GM18520 (cell line): Measurements from ENCODE around the gene UMAD1.

Experiments used
- ATAC-seq: cut with Tn5 transposase; IDR thresholded peaks from one replicate; pipeline ENCODE4 v1.9.1; 2021; ENCODE audit not compliant: unreplicated experiment

Gene UMAD1

DNA sequence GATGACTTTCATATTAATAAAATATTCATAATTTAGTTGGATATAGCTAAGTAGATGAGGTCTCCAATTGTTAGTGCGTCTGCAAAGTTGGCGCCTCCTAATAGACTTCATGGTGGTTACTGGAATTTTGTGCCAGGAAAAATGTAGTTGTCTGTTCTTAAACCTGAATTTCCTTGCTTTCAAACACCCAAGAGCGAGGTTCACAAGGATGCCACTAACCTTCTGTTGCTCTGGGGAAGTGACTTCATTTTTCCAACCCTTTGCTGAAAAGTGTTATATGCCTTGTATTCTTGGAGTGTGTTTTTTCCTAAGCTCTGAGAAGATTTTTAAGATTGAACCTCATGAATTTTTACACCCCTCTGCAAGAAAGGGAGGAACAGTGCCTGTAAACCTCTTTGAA, 229.1 kb downstream of the UMAD1 start:
- no peak for ATAC-seq

DNA sequence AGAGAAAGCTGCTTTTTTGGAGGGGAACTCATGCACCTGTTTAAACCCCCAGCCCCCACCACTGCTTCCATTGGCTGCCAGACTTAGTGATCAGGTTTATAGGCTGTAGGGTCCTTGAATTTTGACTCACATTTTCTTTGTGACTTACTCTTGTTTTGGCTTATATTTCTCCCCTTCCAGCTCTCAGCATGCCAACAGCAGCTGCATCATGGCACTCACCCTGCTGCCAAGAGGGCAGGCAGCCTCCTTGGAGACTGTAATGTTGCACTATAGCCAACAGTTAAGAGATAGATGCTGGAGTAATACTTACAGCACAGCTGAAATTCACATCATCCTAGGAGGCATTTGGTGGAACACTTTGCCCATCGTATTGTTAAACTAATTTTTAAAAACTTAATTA, 230.0 kb downstream of the UMAD1 start:
- no peak for ATAC-seq

DNA sequence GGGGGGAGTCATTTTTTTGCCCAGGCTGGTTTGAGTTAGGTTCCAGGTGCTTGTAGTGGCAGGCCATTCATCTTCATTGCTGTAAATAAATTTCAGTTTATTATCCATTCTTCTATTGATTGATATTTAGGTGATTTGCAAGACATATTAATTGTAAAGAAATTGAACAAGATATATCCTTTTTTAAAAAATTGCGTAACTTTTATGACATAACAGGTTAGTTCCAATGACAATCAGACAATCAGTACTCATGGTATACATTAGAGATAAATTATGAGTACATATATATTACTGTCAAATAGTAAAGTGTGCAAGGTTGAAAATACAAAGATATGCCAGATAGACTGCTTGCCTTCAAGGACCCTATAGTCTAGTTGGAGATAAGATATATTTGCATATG, 235.9 kb downstream of the UMAD1 start:
- no peak for ATAC-seq

DNA sequence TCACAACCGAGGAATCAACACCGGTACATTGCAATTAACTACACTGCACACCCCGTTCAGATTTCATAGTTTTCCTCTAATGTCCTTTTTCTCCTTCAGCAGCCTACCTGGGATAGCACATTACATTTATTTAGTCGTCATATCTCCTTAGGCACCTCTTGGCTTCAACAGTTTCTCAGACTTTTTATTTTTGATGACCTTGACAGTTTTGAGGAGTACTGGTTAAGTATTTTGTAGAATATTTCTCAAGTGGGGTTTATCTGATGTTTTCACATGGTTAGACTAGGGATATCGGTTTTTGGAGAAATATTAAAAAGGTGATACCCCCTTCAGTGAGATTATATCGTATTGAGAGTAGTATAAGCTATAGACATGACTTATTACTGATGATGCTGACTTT, 241.0 kb downstream of the UMAD1 start:
- no peak for ATAC-seq

GRCh38 chr7:7882888-7883287, 242.3 kb downstream of the UMAD1 start:
- no peak for ATAC-seq

GRCh38 chr7:7883394-7883793, 242.8 kb downstream of the UMAD1 start:
- no peak for ATAC-seq

DNA sequence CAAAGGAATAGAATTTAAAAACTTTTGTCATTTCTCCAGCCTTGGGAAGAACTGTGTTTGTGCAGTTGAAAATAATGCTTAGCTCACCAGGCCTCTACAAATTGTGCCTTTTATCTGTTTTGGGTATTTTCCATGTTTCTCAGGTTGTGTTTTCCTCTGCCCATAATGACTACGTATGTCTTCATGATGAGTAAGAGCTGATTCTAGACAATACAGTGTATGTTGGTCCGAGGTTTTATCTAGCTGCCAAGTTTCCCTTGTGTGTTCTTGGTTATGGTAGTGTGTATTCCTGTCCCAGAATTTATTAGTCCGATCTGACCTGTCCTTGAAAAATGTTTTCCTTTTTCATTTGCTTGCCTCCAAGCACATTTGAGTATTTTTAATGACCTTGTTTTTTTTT, 244.3 kb downstream of the UMAD1 start:
- ATAC-seq: no peak

DNA sequence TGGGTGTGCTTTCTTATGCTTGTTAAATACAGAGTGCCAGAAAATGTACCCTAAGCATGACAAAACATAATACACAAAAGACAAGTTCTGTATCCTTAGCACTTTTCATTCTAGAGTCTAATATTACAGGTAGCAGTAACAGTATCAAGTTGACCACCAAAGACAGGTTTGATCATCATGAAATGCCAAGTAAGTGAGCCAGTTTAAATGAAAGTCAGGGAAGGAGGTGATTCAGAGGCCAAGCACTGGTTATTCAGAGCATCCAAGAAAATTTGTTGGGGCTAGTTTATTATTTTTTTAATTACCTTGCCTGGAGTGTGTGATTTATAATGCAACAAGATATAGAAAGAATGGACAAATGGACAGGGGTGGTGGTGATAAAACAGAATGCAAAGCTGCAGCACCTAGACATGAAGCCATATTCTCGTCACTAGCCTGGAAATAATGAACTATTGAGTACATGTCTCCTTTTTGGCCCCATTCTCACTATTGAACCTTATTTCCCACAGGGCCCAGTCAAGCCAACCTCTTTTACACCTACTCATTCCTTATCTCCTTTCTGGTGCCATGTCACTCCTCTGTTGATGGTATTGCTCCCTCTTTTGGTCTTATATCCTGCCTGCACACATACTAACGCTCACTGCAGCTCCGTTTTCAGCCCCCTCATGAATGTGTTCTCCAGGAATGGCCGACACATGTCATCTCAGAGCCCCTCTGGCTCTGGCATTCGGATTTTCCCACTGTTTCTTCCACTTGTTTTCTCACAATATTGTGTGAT, 249.4 kb downstream of the UMAD1 start:
- ATAC-seq: no peak

GRCh38 chr7:7895004-7895650, 254.6 kb downstream of the UMAD1 start:
- ATAC-seq: no peak

- ATAC-seq: no peak
These were observed 255.2 kb downstream of the UMAD1 start for GRCh38 chr7:7895754-7896153.

DNA sequence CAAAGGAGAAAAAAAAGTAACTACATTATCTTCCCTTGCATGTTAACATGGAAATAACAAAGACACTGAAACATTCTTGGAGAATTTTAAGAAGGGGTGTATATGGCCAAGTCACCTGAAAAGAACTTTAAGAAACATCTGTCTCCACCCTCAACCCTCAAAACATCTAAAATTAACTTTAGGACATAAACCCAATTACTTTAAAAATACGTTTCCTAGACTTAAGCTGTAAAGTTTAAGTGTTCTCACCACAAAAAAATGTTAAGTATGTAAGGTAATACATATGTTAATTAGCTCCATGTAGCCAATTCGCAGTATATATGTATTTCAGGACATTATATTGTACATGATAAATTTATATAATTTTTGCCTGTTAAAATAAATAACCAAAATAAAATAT, 257.0 kb downstream of the UMAD1 start:
- no peak for ATAC-seq

- ATAC-seq: no peak
These were observed 257.5 kb downstream of the UMAD1 start for GRCh38 chr7:7897949-7898515.

DNA sequence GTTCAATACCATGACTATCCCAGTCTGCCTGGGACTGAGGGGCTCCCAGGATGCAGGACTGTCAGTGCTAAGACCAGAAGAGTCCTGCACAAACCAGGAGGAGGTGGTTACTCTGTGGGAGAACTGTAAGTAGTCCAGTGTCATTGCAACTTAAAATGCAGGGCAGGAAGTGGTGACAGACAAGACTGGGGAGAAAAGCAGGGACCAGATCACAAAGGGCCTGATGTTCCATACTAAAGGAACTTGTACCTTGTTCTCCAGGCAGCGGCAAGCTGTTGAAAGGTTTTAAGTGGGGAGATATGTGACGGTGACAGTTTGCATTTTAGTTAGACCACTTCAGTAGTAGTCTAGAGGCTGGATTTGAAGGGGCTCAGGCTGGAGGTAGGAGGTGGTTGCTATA, 262.3 kb downstream of the UMAD1 start:
- no peak for ATAC-seq

DNA sequence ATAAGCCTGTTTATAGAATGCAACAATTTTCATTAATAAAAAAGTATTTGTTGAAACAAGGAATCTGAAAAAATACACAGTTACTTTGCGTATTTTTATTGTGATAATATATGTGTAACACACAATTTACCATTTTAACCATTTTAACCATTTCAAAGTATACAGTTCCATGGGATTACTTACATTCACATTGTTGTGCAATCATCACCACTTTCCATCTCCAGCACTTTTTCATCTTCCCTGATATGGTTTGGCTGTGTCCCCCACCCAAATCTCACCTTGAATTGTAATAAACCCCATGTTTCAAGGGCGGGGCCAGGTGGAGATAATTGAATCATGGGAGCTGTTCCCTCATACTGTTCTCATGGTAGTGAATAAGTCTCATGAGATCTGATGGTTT, 266.8 kb downstream of the UMAD1 start:
- ATAC-seq: no peak

DNA sequence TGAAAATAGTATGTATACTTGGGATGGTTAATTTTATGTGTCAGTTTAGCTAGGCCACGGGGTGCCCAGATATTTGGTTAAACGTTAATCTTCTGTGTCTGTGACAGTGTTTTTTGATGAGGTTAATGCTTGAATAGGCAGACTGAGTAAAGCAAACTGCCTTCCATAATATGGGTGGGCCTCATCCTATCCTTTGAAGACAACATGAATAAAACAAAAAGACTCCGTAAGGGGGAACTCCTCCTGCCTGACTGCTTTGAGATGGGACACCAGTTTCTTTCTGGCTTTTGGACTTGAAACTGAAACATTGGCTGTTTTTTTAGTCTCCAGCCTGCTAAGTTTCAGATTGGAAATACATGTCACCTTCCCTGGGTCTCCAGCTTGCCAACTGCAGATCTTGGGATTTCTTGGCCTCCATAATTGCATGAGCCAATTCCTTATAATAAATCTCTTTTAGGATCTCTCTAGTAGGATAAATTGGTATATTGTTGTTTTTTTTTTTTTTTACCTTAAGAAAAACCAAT, 268.1 kb downstream of the UMAD1 start:
- no peak for ATAC-seq

DNA sequence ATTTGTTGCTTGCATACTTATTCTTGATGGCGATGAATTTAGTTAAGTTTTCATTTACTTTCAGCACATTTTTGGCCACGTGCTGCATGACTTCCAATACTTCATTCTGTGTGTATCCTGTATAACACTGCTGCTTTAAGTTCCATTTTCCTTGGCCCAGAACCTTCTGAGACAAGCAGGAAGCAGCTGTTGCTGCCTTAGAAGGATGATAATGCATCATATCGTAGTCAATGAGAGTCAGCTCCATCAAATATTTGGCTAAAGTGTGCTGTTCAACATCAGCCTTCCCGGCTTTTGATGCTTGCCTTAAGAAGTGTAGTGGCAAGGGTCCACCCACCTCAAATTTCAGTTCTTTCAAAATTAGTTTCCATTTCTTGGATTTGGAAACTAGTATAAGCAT, 268.8 kb downstream of the UMAD1 start:
- no peak for ATAC-seq

DNA sequence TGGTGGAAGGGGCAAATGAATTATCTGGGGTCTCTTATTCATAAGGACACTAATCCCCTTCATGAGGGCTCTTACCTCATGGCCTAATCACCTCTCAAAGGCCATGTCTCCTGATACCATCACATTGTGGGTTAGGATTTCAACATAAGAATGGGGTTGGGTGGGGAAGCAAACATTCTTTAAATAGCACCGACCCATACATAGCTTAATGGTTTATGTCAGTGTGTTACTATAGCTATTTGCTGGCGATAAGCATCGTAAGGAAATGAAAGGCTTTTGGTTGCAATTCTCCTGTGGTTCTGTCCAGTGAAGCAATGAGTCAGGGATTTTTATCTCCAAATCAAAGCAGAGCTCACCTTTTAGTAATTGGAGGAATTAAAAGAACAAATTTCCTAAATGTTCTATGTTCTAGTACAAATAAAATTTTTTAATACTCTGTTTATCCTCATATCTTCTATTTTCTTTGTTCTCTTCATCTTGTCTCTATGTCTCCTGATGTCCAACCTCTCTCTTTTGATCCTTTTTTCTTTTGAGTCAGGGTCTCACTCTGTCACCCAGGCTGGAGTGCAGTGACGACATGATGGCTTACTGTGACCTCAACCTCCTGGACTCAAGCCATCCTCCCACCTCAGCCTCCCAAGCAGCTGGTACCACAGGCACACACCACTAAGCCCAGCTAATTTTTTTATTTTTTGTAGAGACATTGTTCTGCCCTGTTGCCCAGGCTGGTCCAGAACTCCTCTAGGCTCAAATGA, 271.0 kb downstream of the UMAD1 start:
- ATAC-seq: no peak

- ATAC-seq: no peak
These were observed 272.4 kb downstream of the UMAD1 start for GRCh38 chr7:7912937-7913336.

DNA sequence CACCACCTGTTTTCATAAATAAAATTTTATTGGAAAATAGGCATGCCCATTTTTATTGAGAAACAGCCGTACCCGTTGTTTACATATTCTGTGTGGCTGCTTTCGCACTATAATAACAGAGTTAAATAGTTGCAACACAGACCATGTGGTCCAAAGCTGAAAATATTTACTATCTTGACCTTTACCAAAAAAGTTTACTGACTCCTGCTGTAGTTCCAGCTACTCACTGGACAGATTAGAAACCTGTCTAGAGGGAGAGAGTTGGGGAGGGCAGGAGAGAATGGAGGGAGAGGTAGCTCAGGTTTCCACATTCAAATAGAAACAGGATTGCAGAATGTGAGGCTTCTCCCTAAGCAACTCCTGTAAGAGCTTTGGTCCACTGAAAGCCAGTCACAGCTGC, 273.0 kb downstream of the UMAD1 start:
- ATAC-seq: no peak

- ATAC-seq: no peak
These were observed 274.0 kb downstream of the UMAD1 start for GRCh38 chr7:7914547-7914946.

DNA sequence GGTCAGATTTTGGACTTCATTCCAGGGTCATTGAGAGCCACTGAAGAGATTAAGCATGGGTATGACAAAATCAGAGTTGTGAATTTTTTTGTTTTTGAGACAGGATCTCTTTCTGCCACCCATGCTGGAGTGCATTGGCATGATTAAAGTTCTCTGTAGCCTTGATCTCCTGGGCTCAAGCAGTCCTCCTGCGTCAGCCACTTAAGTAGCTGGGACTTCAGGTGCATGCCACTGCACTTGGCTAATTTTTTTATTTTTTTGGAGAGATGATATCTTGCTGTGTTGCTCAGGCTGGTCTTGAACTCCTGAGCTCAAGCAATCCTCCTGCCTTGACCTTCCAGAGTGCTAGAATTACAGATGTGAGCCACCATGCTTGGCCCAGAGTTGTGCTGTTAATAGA, 275.5 kb downstream of the UMAD1 start:
- ATAC-seq: no peak

DNA sequence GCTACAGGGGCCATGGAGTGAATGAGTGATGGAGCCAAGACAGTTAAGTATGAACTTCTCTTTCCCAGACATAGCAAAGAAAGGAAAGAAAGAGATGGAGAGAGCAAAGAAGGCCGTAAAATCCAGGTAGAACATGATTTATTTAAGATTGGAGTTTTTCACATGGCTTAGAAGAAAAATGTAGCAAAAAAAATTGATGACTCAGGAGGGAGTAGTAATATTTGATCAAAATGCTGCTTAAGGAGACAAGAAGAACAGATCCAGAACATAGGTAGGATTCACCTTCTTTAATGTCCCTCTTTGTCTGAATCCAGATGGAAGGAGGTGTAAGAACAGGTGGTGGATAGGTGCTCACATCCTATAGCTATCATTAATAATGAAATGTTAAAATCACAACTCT, 277.0 kb downstream of the UMAD1 start:
- no peak for ATAC-seq
